BLaER1 treated with 17β-estradiol and CSF1 and Interleukin-3, amounts not matched to agents 10 nM and 100 nM (cell line): ENCODE data around the gene PPM1N.
A peak's percentile ranks its signal among the peaks of the same experiment; 100 is the strongest.

Experiments
- H3K27ac ChIP-seq, 11 experiments: shearing (Covaris generic); formaldehyde crosslinking; 2 replicates each; pipeline ENCODE4 v1.8.1; 2022
- H3K27me3 ChIP-seq, 11 experiments: shearing (Covaris generic); formaldehyde crosslinking; 2 replicates each; pipeline ENCODE4 v1.8.1; 2022
- H3K36me3 ChIP-seq, 11 experiments: shearing (Covaris generic); formaldehyde crosslinking; 2 replicates each; pipeline ENCODE4 v1.8.1; 2022
- H3K4me1 ChIP-seq, 10 experiments: shearing (Covaris generic); formaldehyde crosslinking; 2 replicates each; pipeline ENCODE4 v1.8.1; 2022
- H3K4me2 ChIP-seq, 11 experiments: shearing (Covaris generic); formaldehyde crosslinking; 2 replicates each; pipeline ENCODE4 v1.8.1; 2022
- H3K4me3 ChIP-seq, 10 experiments: shearing (Covaris generic); formaldehyde crosslinking; 2 replicates each; pipeline ENCODE4 v1.8.1; 2022
- H3K9ac ChIP-seq, 11 experiments: shearing (Covaris generic); formaldehyde crosslinking; 2 replicates each; pipeline ENCODE4 v1.8.1; 2022
- H3K9me3 ChIP-seq, 11 experiments: shearing (Covaris generic); formaldehyde crosslinking; replicated peaks in 1 of 11; 2 replicates each; pipeline ENCODE4 v1.8.1; 2022
- H4K20me1 ChIP-seq, 11 experiments: shearing (Covaris generic); formaldehyde crosslinking; 2 replicates each; pipeline ENCODE4 v1.8.1; 2022
- Cebpa-rat ChIP-seq, 11 experiments: shearing (Covaris generic); IDR thresholded peaks; 2 replicates each; pipeline ENCODE4 v1.8.1; 2022

PPM1N gene

DNA sequence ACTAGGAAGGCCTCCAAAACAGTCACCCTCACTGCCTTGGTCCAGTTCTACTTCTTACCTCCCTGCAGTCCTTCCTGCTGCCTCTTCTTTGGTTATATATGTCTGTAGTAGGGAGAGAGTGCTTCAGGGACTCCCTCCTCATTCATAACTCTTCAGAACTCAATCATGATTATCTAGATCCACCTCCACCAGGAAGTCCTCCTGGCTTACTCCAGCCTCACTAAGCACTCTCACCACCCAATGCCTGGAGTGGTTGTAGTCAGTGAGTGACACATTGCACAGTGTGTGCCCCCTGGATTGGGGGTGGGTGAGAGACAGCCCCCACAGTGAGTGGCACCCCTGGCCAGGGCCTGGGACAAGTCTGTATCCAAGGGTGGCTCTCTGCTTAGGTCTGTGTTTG lies 40.5 kb upstream of the PPM1N start:
- Histone ChIP-seq H4K20me1 (peaks cover 0 to 7% (median 0%) of the 10 kb centered on the region in 11 experiments; a peak in 2 of 22 replicates), H3K36me3 (no peaks in the 10 kb centered on the region), H3K4me2 (peak overlapping the region in 1 of 11 experiments; percentile 79; a peak in 2 of 22 replicates), H3K27me3 (no peaks in the 10 kb centered on the region), H3K4me1 (peaks cover 55 to 94% (median 85%) of the 10 kb centered on the region in 10 experiments), H3K9me3 (no peaks in the 10 kb centered on the region), H3K9ac (no peak overlapping the region), H3K27ac (no peak overlapping the region), H3K4me3 (no peak overlapping the region)
- TF ChIP-seq Cebpa-rat (IDR thresholded peaks at IDR 0.05): no peak

DNA sequence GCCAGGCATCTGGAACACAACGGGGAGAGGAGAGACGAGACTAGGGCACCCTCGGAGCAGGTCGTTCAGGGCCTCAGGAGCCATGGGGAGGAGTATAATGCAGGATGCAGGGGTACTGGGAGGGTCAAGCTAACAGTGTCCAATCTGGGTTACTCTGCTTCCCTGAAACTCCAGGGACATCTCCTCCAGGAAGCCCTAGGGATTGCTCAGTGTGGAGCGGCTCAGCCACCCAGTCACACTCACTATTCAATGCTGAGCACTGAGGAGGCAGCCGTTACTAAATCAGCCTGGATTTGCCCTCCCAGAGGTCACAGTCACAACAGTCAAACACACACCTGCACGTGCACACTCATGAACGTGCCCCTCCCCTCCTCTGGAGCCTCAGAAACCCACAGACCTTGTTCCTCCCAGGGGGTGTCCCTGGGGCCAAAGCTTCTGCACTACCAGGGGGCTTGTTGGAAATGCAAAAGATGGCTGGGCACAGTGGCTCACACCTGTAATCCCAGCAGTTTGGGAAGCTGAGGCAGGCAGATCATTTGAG lies 37.4 kb upstream of the PPM1N start:
- no peak for TF ChIP-seq Cebpa-rat (IDR thresholded peaks at IDR 0.05)
- no peaks in the 10 kb centered on the region for H3K36me3 ChIP-seq
- H3K4me3 ChIP-seq: no peak overlapping the region
- no peaks in the 10 kb centered on the region for H3K27me3 ChIP-seq
- peak overlapping the region in 10 of 11 experiments; percentile 3 to 77 (median 60); a peak in 18 of 22 replicates for H3K4me2 ChIP-seq
- H3K9ac ChIP-seq: peak overlapping the region in 4 of 11 experiments; percentile 7 to 50 (median 32); a peak in 3 of 22 replicates
- 0 out of 22 replicates have a peak overlapping the region, but pooled peaks of 2 of the 11 experiments have one; percentile 21 to 22 for H3K27ac ChIP-seq
- peaks cover 0 to 6% (median 0%) of the 10 kb centered on the region in 11 experiments; a peak in 2 of 22 replicates for H4K20me1 ChIP-seq
- peaks cover 30 to 76% (median 65%) of the 10 kb centered on the region in 10 experiments for H3K4me1 ChIP-seq
- H3K9me3 ChIP-seq: no peaks in the 10 kb centered on the region

- H3K36me3 ChIP-seq: no peaks in the 10 kb centered on the region
- H3K9ac ChIP-seq: peak overlapping the region in 2 of 11 experiments; percentile 15 to 51; a peak in 2 of 22 replicates
- H3K4me2 ChIP-seq: peak overlapping the region; percentile 43 to 83 (median 64)
- no peaks in the 10 kb centered on the region for H3K9me3 ChIP-seq
- no peaks in the 10 kb centered on the region for H3K27me3 ChIP-seq
- H3K4me1 ChIP-seq: peaks cover 17 to 66% (median 57%) of the 10 kb centered on the region in 10 experiments
- no peak for TF ChIP-seq Cebpa-rat (IDR thresholded peaks at IDR 0.05)
- no peak overlapping the region for H3K4me3 ChIP-seq
- peaks cover 0 to 6% (median 0%) of the 10 kb centered on the region in 11 experiments; a peak in 2 of 22 replicates for H4K20me1 ChIP-seq
- no peak overlapping the region for H3K27ac ChIP-seq
Measured at GRCh38 chr19:45462174-45462573, 36.1 kb upstream of the PPM1N start.

DNA sequence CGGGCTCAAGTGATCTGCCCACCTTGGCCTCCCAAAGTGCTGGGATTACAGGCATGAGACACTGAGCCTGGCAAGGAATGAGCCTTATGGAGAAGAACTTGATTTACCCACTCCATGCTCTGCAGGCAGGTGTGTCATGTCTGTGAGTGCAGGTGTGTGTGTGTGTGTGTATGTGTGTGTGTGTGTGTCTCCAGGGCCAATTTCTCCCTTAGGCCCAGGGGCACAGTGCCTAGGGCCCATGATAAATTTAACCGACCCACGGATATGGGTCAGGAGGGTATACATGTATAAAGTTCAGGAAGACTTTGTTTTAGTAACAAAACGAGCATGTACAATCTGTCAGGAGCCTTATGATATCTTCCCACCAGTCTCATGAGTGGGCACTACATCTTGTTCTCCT lies 35.0 kb upstream of the PPM1N start:
- Histone ChIP-seq H3K4me1 (peaks cover 15 to 65% (median 58%) of the 10 kb centered on the region in 10 experiments), H3K27me3 (peaks cover 0 to 3% (median 0%) of the 10 kb centered on the region in 11 experiments; a peak in 5 of 22 replicates), H3K4me2 (no peak overlapping the region), H3K4me3 (no peak overlapping the region), H3K9ac (no peak overlapping the region), H3K36me3 (no peaks in the 10 kb centered on the region), H4K20me1 (peaks cover 0 to 9% (median 3%) of the 10 kb centered on the region in 11 experiments; a peak in 13 of 22 replicates), H3K9me3 (no peaks in the 10 kb centered on the region), H3K27ac (no peak overlapping the region)
- TF ChIP-seq Cebpa-rat (IDR thresholded peaks at IDR 0.05): no peak

DNA sequence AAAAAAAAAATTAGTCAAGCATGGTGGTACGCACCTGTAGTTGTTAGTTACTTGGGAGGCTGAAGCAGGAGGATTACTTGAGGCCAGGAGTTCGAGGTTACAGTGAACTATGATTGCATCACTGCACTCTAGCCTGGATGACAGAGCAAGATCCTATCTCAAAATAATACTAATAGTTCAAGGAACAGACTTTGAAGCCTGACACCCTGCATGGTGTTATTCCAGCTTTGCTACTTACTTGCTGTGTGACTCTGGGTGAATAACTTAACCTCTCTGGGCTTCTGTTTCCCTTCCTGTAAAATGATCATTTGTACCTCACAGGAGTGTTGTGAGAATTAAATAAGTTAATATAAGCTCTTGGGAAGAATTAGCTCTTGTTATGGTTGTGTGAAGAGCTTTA lies 34.0 kb upstream of the PPM1N start:
- peaks cover 15 to 62% (median 57%) of the 10 kb centered on the region in 10 experiments for H3K4me1 ChIP-seq
- H3K27me3 ChIP-seq: peaks cover 0 to 8% (median 0%) of the 10 kb centered on the region in 11 experiments; a peak in 5 of 22 replicates
- peak overlapping the region in 7 of 11 experiments; percentile 11 to 48 (median 31); a peak in 6 of 22 replicates for H3K4me2 ChIP-seq

GRCh38 chr19:45464852-45465441 lies 33.3 kb upstream of the PPM1N start:
- no peak for TF ChIP-seq Cebpa-rat (IDR thresholded peaks at IDR 0.05)

More for the DNA sequence above, 34.0 kb upstream of the PPM1N start:
- H4K20me1 ChIP-seq: peaks cover 0 to 13% (median 7%) of the 10 kb centered on the region in 11 experiments; a peak in 13 of 22 replicates
- no peaks in the 10 kb centered on the region for H3K9me3 ChIP-seq
- H3K9ac ChIP-seq: 0 out of 22 replicates have a peak overlapping the region, but pooled peaks of 1 of the 11 experiments have one; percentile 29
- no peak overlapping the region for H3K4me3 ChIP-seq
- H3K27ac ChIP-seq: no peak overlapping the region
- no peaks in the 10 kb centered on the region for H3K36me3 ChIP-seq
- TF ChIP-seq Cebpa-rat (IDR thresholded peaks at IDR 0.05): peak in 1 of 11 experiments; percentile 12; a peak in 1 of 22 replicates

DNA sequence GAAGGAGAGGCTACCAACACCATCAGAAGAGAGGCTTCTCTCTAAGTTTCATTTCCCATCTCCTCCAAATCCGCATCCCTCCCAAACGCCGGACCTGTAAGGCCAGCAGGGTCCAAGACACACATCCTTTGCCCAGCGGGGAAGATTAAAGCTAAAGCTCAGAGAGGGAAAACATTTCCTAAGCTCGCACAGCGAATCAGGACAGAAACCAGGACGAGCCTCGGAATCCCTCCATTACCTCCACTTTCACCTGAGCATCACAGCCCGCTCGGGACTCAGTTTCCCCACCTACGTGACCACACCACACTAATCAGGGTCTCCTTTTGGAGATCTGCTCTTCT lies 31.2 kb upstream of the PPM1N start:
- Histone ChIP-seq H3K27me3 (peaks cover 16 to 26% (median 18%) of the 10 kb centered on the region in 11 experiments), H3K36me3 (no peaks in the 10 kb centered on the region), H3K9me3 (no peaks in the 10 kb centered on the region), H3K4me2 (peak overlapping the region; percentile 99 to 100 (median 100)), H3K9ac (peak overlapping the region; percentile 74 to 97 (median 82)), H3K4me1 (peaks cover 21 to 60% (median 53%) of the 10 kb centered on the region in 10 experiments), H3K27ac (peak overlapping the region; percentile 17 to 99 (median 58); a peak in 12 of 22 replicates), H3K4me3 (peak overlapping the region; percentile 64 to 84 (median 73)), H4K20me1 (peaks cover 0 to 25% (median 7%) of the 10 kb centered on the region in 11 experiments; a peak in 14 of 22 replicates)
- TF ChIP-seq Cebpa-rat (IDR thresholded peaks at IDR 0.05): no peak

More at GRCh38 chr19:45464852-45465441, 33.3 kb upstream of the PPM1N start:
- H3K27ac ChIP-seq: no peak overlapping the region
- H3K4me2 ChIP-seq: peak overlapping the region in 8 of 11 experiments; percentile 16 to 48 (median 32); a peak in 13 of 22 replicates
- no peaks in the 10 kb centered on the region for H3K36me3 ChIP-seq
- no peak overlapping the region for H3K4me3 ChIP-seq
- H3K4me1 ChIP-seq: peaks cover 18 to 61% (median 57%) of the 10 kb centered on the region in 10 experiments
- no peaks in the 10 kb centered on the region for H3K9me3 ChIP-seq
- H3K27me3 ChIP-seq: peaks cover 0 to 8% (median 0%) of the 10 kb centered on the region in 11 experiments; a peak in 5 of 22 replicates
- H3K9ac ChIP-seq: peak overlapping the region in 2 of 11 experiments; percentile 29 to 44; a peak in 1 of 22 replicates
- H4K20me1 ChIP-seq: peaks cover 0 to 14% (median 7%) of the 10 kb centered on the region in 11 experiments; a peak in 13 of 22 replicates

GRCh38 chr19:45467456-45468158 lies 30.6 kb upstream of the PPM1N start, which contains the start of gene FOSB:
Gene FOSB (plus strand): TSS chr19:45467996. CDS start chr19:45468587, 591 bp downstream.
- H3K27ac ChIP-seq: peak within 1 kb of the TSS; percentile 71 to 99 (median 86)
- H3K4me1 ChIP-seq: peaks cover 22 to 60% (median 53%) of the 10 kb centered on the region in 10 experiments
- H3K9me3 ChIP-seq: no peaks in the 10 kb centered on the region
- peak within 1 kb of the TSS; percentile 74 to 97 (median 83) for H3K9ac ChIP-seq
- no peaks in the 10 kb centered on the region for H3K36me3 ChIP-seq
- H3K4me3 ChIP-seq: peak within 1 kb of the TSS; percentile 64 to 84 (median 73)
- peaks cover 0 to 28% (median 11%) of the 10 kb centered on the region in 11 experiments; a peak in 15 of 22 replicates for H4K20me1 ChIP-seq
- peaks cover 21 to 31% (median 23%) of the 10 kb centered on the region in 11 experiments for H3K27me3 ChIP-seq
- peak within 1 kb of the TSS; percentile 99 to 100 (median 100) for H3K4me2 ChIP-seq
- peak in 1 of 11 experiments; percentile 61; a peak in 2 of 22 replicates for TF ChIP-seq Cebpa-rat (IDR thresholded peaks at IDR 0.05)
